Gastroesophageal sphincter (tissue), 3 donors: ENCODE results near the gene C14orf180.

ENCODE experiments used
- CTCF ChIP-seq, 4 experiments: fragments of 200-600 bp in 2 of 4; fragments of 450-650 bp in 2 of 4; sonication (generic) in 1 of 4; IDR thresholded peaks; one replicate each; pipeline ENCODE4 v1.5.1; 2017 to 2019; ENCODE audit warnings: antibody characterized with exemption in 4 of 4, mild to moderate bottlenecking in 2 of 4, moderate library complexity in 2 of 4
- POLR2A ChIP-seq, 2 donors: fragments of 450-650 bp; IDR thresholded peaks; one replicate each; pipeline ENCODE4 v1.6.1; 2017; ENCODE audit warnings: antibody characterized with exemption in 2 of 2, mild to moderate bottlenecking in 2 of 2, moderate library complexity in 1 of 2
- POLR2AphosphoS5 ChIP-seq: sonication (generic); formaldehyde crosslinking; IDR thresholded peaks from one replicate; pipeline ENCODE4 v1.6.1; 2017; ENCODE audit warnings: antibody characterized with exemption

- TF ChIP-seq POLR2AphosphoS5 (no peak), CTCF (IDR thresholded peaks at IDR 0.05) (no peak), POLR2A (IDR thresholded peaks at IDR 0.05) (no peak)
These were observed 12.1 kb downstream of the C14orf180 start for GRCh38 chr14:104591506-104592291.
